Hepatocyte (in vitro differentiated cells): ENCODE measurements around the gene MACROD2.

Experiments
- CTCF ChIP-seq: fragments of 200-600 bp; sonication (generic); IDR thresholded peaks from 2 replicates; pipeline ENCODE4 v1.5.1; 2016; ENCODE audit warnings: antibody characterized with exemption, mild to moderate bottlenecking; ENCODE audit not compliant: poor library complexity
- EZH2 ChIP-seq: fragments of 200-600 bp; sonication (generic); IDR thresholded peaks from 2 replicates; pipeline ENCODE4 v1.6.1; 2016; ENCODE audit warnings: antibody characterized with exemption, mild to moderate bottlenecking, borderline replicate concordance
- EZH2phosphoT487 ChIP-seq: fragments of 200-600 bp; sonication (generic); IDR thresholded peaks from one replicate; pipeline ENCODE4 v1.6.1; 2018; ENCODE audit warnings: antibody characterized with exemption, mild to moderate bottlenecking, low read depth, moderate library complexity; ENCODE audit not compliant: unreplicated experiment, severe bottlenecking

- TF ChIP-seq EZH2, result no peak
- no peak for TF ChIP-seq CTCF
- no peak for TF ChIP-seq EZH2phosphoT487
Measured at GRCh38 chr20:16057651-16058050, 2062.3 kb downstream of the MACROD2 start.
